ENCODE data around the gene CSMD2. TPM values are rescaled to one million over a fixed set of nuclear protein-coding genes. Genes with fewer than 3 reads are reported as not detected.

CSMD2 gene
- total RNA-seq, 1 experiment from 2014 or later, result 0.22 TPM

DNA sequence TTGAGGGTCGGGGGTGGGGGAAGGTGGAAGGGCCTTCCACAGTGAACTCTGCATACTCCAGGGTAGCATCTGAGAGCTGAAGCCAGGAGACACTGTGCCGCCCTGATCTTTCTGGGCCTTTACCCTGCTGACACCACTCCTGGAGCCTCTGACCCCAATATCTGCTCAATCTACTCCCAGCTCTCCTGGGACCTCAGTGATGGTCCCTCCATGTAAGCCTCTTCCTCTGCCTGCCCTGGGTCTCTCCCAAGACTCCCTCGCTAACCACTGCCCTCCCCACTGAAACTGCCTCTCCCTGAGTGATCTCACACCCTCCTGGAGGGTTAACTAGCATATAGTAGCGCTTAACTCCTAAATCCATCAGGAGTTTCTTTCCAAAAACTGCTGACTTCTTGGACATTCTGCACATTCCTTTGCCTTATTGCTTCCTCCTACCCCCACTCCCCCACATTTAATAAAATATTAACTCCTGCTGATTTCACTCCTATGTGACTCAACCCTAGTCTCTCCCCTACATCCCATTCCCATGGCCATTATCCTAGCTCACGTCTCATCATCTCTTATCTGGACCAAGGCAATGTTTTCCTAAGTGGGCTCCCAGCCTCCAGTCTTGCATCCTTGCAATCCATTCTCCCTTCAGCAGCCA lies 155.6 kb downstream of the CSMD2 start:
- DNase-seq (ENCODE audit: low read depth, low spot score) (no peak), ATAC-seq (no peak)
- intact Hi-C loops (cut with micrococcal nuclease), result no loop called here
- no peak for TF ChIP-seq ELF1 (IDR thresholded peaks at IDR 0.05; ENCODE audit: borderline replicate concordance, low read depth)
- no peak for TF ChIP-seq EGR1 (IDR thresholded peaks at IDR 0.05; ENCODE audit: low read depth)
- TF ChIP-seq FOSL1 (IDR thresholded peaks at IDR 0.05; ENCODE audit: low read depth), result no peak
- no peak for TF ChIP-seq ZFX (IDR thresholded peaks at IDR 0.05)
- no peak for TF ChIP-seq SP1 (IDR thresholded peaks at IDR 0.05; ENCODE audit: low read depth)
- TF ChIP-seq, protein P1, sequence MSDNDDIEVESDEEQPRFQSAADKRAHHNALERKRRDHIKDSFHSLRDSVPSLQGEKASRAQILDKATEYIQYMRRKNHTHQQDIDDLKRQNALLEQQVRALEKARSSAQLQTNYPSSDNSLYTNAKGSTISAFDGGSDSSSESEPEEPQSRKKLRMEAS (IDR thresholded peaks at IDR 0.05), result no peak
- no TSS peak for BruUV-seq (replicated peaks)
- peaks cover 23% of the 10 kb centered on the region for H3K27me3 ChIP-seq (ENCODE audit: insufficient read depth, low read length)
- no peaks in the 10 kb centered on the region for H3K79me2 ChIP-seq (ENCODE audit: insufficient read depth, low read length)
- no peak overlapping the region for H3K4me2 ChIP-seq (ENCODE audit: low read length)
- ChIA-PET RAD21 (ENCODE audit: low non-redundant PET in 1 of 2, low total read pairs in 2 of 2, uncharacterized antibody in 2 of 2, unreplicated experiment in 2 of 2) (no interaction called here), CTCF (no interaction called here), POLR2A (no interaction called here)
- no peaks in the 10 kb centered on the region for H4K20me1 ChIP-seq (ENCODE audit: insufficient read depth)
- no peak overlapping the region for H3K9ac ChIP-seq (ENCODE audit: low read length)
- no peak overlapping the region for H2AFZ ChIP-seq (ENCODE audit: low read depth, low read length, poor library complexity, severe bottlenecking)
- no peak overlapping the region for H3K4me3 ChIP-seq (replicated peaks in 1 of 2; ENCODE audit: low read depth in 1 of 2, low read length in 2 of 2)
- no peaks in the 10 kb centered on the region for H3K36me3 ChIP-seq (ENCODE audit: control insufficient read depth in 1 of 2, insufficient read depth in 2 of 2, low read length in 2 of 2)
- H3K9me2 ChIP-seq (ENCODE audit: insufficient read depth), result no peaks in the 10 kb centered on the region
- H3K9me3 ChIP-seq (ENCODE audit: control insufficient read depth in 1 of 2, insufficient read depth in 1 of 2, low read depth in 1 of 2, low read length in 2 of 2), result no peaks in the 10 kb centered on the region
- H3K4me1 ChIP-seq (ENCODE audit: control insufficient read depth in 1 of 2, insufficient read depth in 2 of 2, low read length in 2 of 2), result no peaks in the 10 kb centered on the region
- H3K27ac ChIP-seq (ENCODE audit: low read depth, low read length), result no peak overlapping the region

DNA sequence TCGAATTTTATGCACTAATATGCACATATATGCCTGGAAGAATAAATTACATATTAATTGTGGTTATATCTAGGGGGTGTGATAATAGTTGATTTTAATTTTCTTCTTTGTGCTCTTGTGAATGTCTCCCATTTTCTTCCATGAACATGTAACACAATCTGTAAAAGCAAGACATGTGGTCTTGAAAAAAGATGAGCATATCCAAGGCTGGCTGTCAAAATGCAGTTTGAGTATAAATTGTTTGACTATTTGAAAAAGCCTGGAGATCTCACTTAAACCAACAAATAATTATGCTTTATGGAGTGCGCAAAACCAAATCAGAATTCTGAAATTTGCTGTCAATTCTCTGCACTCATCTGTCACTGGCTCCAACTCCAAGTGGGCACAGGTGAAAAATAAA lies 157.3 kb downstream of the CSMD2 start:
- Histone ChIP-seq H3K4me1 (ENCODE audit: control insufficient read depth in 1 of 2, insufficient read depth in 2 of 2, low read length in 2 of 2) (no peaks in the 10 kb centered on the region), H3K9ac (ENCODE audit: low read length) (no peak overlapping the region), H3K79me2 (ENCODE audit: insufficient read depth, low read length) (no peaks in the 10 kb centered on the region), H2AFZ (ENCODE audit: low read depth, low read length, poor library complexity, severe bottlenecking) (no peak overlapping the region), H3K9me2 (ENCODE audit: insufficient read depth) (no peaks in the 10 kb centered on the region), H3K27me3 (ENCODE audit: insufficient read depth, low read length) (peaks cover 14% of the 10 kb centered on the region), H3K9me3 (ENCODE audit: control insufficient read depth in 1 of 2, insufficient read depth in 1 of 2, low read depth in 1 of 2, low read length in 2 of 2) (no peaks in the 10 kb centered on the region), H3K4me3 (replicated peaks in 1 of 2; ENCODE audit: low read depth in 1 of 2, low read length in 2 of 2) (no peak overlapping the region), H4K20me1 (ENCODE audit: insufficient read depth) (no peaks in the 10 kb centered on the region), H3K27ac (ENCODE audit: low read depth, low read length) (no peak overlapping the region), H3K4me2 (ENCODE audit: low read length) (no peak overlapping the region), H3K36me3 (ENCODE audit: control insufficient read depth in 1 of 2, insufficient read depth in 2 of 2, low read length in 2 of 2) (no peaks in the 10 kb centered on the region)
- no peak for ATAC-seq
- ChIA-PET RAD21 (ENCODE audit: low non-redundant PET in 1 of 2, low total read pairs in 2 of 2, uncharacterized antibody in 2 of 2, unreplicated experiment in 2 of 2) (no interaction called here), POLR2A (no interaction called here), CTCF (no interaction called here)
- no peak for DNase-seq (ENCODE audit: low read depth, low spot score)
- TF ChIP-seq, protein P1 (IDR thresholded peaks at IDR 0.05), result no peak
- no peak for TF ChIP-seq EGR1 (IDR thresholded peaks at IDR 0.05; ENCODE audit: low read depth)
- no peak for TF ChIP-seq POLR2A (IDR thresholded peaks at IDR 0.05; ENCODE audit: borderline replicate concordance, extremely low read depth, insufficient read depth, insufficient read length)
- no peak for TF ChIP-seq JUND (IDR thresholded peaks at IDR 0.05)
- no peak for TF ChIP-seq ZNF274 (IDR thresholded peaks at IDR 0.05; ENCODE audit: low read depth, low read length)
- intact Hi-C loops (cut with micrococcal nuclease), result no loop called here
- BruUV-seq (replicated peaks), result no TSS peak
